ENCODE measurements around the gene MIOX. TPM values are rescaled to one million over a fixed set of nuclear protein-coding genes. Genes with fewer than 3 reads are reported as not detected.

The MIOX gene
- total and polyA plus RNA-seq, 9 of the 15 experiments (the other 6 are each of a cell fraction or from before 2014, with no cell fraction given): 0.08 TPM; not detected in 8

DNA sequence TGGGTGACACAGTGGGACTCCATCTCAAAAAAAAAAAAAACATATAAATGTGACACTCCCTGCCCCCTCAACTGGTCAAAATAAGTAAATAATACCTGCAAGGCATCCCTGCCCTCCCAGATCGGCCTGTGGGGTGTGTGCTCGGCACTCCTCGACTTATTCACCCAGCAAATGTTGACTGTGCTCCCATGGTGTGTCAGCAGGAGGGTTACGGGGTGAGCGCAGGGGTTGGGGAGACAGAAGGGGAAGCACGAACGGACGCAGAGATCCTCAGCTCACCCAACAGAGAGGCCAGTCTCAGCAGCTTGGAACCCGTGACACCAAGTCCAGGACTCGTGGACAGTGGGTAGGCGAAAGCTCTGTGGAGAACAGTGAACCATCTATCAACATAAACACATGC, 6.9 kb upstream of the MIOX start (continued):
- TF ChIP-seq, protein P1, sequence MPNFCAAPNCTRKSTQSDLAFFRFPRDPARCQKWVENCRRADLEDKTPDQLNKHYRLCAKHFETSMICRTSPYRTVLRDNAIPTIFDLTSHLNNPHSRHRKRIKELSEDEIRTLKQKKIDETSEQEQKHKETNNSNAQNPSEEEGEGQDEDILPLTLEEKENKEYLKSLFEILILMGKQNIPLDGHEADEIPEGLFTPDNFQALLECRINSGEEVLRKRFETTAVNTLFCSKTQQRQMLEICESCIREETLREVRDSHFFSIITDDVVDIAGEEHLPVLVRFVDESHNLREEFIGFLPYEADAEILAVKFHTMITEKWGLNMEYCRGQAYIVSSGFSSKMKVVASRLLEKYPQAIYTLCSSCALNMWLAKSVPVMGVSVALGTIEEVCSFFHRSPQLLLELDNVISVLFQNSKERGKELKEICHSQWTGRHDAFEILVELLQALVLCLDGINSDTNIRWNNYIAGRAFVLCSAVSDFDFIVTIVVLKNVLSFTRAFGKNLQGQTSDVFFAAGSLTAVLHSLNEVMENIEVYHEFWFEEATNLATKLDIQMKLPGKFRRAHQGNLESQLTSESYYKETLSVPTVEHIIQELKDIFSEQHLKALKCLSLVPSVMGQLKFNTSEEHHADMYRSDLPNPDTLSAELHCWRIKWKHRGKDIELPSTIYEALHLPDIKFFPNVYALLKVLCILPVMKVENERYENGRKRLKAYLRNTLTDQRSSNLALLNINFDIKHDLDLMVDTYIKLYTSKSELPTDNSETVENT (CRISPR knock-in tag; IDR thresholded peaks at IDR 0.05): no peak
- TF ChIP-seq ZNF311 (CRISPR knock-in tag; IDR thresholded peaks at IDR 0.05): no peak
- TF ChIP-seq, protein P2, sequence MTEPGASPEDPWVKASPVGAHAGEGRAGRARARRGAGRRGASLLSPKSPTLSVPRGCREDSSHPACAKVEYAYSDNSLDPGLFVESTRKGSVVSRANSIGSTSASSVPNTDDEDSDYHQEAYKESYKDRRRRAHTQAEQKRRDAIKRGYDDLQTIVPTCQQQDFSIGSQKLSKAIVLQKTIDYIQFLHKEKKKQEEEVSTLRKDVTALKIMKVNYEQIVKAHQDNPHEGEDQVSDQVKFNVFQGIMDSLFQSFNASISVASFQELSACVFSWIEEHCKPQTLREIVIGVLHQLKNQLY (CRISPR knock-in tag; conservative IDR thresholded peaks at IDR 0.05): no peak
- TF ChIP-seq, protein P3, sequence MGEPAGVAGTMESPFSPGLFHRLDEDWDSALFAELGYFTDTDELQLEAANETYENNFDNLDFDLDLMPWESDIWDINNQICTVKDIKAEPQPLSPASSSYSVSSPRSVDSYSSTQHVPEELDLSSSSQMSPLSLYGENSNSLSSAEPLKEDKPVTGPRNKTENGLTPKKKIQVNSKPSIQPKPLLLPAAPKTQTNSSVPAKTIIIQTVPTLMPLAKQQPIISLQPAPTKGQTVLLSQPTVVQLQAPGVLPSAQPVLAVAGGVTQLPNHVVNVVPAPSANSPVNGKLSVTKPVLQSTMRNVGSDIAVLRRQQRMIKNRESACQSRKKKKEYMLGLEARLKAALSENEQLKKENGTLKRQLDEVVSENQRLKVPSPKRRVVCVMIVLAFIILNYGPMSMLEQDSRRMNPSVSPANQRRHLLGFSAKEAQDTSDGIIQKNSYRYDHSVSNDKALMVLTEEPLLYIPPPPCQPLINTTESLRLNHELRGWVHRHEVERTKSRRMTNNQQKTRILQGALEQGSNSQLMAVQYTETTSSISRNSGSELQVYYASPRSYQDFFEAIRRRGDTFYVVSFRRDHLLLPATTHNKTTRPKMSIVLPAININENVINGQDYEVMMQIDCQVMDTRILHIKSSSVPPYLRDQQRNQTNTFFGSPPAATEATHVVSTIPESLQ (CRISPR knock-in tag; IDR thresholded peaks at IDR 0.05): no peak

DNA sequence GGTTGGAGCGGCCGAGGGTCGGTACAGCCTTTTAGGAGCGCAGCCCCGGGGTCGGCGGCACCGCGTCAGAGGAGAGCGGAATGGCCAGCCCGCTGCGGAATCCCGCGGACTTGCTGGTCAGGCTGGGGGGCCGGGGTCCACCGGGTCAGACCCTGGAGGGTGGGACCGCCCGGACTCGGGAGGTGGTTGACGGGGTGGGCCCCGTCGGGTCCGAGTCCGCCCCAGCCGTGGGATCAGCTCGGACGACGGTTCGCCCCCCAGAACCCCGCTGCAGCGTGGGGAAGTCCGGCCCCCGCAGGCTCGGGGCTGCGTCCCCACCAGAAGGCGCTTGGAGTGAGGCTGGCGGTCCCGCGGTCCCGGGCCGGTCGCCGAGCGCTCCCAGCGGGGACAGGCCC, 5.6 kb upstream of the MIOX start:
- no peaks in the 10 kb centered on the region for H3K36me3 ChIP-seq (ENCODE audit: control insufficient read depth, insufficient read depth, low read length)
- CTCF ChIA-PET (ENCODE audit: low intra/inter-chr PET ratio): no interaction called here
- DNase-seq (ENCODE audit: extremely low read depth in 1 of 4, low spot score in 3 of 4) (no peak), ATAC-seq (no peak), FAIRE-seq (no peak)
- 41% methylated on average over 13 of the region's 45 CpGs for WGBS (ENCODE audit: insufficient coverage, low coverage, missing lambda C conversion rate)
- peak overlapping the region; percentile 74; the same call in 1 of the 2 replicates for H3K4me2 ChIP-seq (ENCODE audit: insufficient read depth, low read length)
- no peak overlapping the region for H3K27ac ChIP-seq (ENCODE audit: extremely low read depth, low read depth, low read length)
- POLR2A ChIA-PET: interaction anchor here (0.7 kb wide), 1 partner anchor 83 kb away, joined by 3 read pairs; no protein-coding TSS in a partner anchor
- no peaks in the 10 kb centered on the region for H3K79me2 ChIP-seq (ENCODE audit: control insufficient read depth, insufficient read depth, low read length)
- no peaks in the 10 kb centered on the region for H3K9me3 ChIP-seq (replicated peaks; ENCODE audit: control insufficient read depth, insufficient read depth, low read depth, low read length)
- H3K4me3 ChIP-seq: peak overlapping the region; percentile 55
- no peaks in the 10 kb centered on the region for H3K27me3 ChIP-seq (ENCODE audit: control insufficient read depth in 2 of 2, insufficient read depth in 2 of 2, low read length in 2 of 2)
- no peaks in the 10 kb centered on the region for H4K20me1 ChIP-seq (replicated peaks; ENCODE audit: control insufficient read depth, insufficient read depth, low read length)
- peaks cover 4 to 56% of the 10 kb centered on the region in 2 experiments; a peak in 3 of 5 replicates for H3K4me1 ChIP-seq (replicated peaks in 1 of 2; ENCODE audit: control insufficient read depth in 2 of 2, insufficient read depth in 2 of 2, low read length in 2 of 2)
- peak overlapping the region; percentile 70 to 80; a peak in 3 of 4 replicates for H3K9ac ChIP-seq (ENCODE audit: insufficient read depth in 1 of 2, low read depth in 2 of 2, low read length in 2 of 2)
- H2AFZ ChIP-seq (ENCODE audit: low read depth, low read length): peak overlapping the region; percentile 55; the same call in 1 of the 2 replicates
- TF ChIP-seq KHSRP (IDR thresholded peaks at IDR 0.05): no peak
- TF ChIP-seq, protein P4, sequence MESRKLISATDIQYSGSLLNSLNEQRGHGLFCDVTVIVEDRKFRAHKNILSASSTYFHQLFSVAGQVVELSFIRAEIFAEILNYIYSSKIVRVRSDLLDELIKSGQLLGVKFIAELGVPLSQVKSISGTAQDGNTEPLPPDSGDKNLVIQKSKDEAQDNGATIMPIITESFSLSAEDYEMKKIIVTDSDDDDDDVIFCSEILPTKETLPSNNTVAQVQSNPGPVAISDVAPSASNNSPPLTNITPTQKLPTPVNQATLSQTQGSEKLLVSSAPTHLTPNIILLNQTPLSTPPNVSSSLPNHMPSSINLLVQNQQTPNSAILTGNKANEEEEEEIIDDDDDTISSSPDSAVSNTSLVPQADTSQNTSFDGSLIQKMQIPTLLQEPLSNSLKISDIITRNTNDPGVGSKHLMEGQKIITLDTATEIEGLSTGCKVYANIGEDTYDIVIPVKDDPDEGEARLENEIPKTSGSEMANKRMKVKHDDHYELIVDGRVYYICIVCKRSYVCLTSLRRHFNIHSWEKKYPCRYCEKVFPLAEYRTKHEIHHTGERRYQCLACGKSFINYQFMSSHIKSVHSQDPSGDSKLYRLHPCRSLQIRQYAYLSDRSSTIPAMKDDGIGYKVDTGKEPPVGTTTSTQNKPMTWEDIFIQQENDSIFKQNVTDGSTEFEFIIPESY (CRISPR knock-in tag; IDR thresholded peaks at IDR 0.05): peak; percentile 55; the same call in 1 of the 2 replicates
- TF ChIP-seq, protein P5, sequence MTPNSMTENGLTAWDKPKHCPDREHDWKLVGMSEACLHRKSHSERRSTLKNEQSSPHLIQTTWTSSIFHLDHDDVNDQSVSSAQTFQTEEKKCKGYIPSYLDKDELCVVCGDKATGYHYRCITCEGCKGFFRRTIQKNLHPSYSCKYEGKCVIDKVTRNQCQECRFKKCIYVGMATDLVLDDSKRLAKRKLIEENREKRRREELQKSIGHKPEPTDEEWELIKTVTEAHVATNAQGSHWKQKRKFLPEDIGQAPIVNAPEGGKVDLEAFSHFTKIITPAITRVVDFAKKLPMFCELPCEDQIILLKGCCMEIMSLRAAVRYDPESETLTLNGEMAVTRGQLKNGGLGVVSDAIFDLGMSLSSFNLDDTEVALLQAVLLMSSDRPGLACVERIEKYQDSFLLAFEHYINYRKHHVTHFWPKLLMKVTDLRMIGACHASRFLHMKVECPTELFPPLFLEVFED (CRISPR knock-in tag; conservative IDR thresholded peaks at IDR 0.05): no peak
- no peak for TF ChIP-seq STAG1 (CRISPR knock-in tag; IDR thresholded peaks at IDR 0.05; ENCODE audit: borderline replicate concordance)
- TF ChIP-seq RBM15 (IDR thresholded peaks at IDR 0.05; ENCODE audit: insufficient read depth, low read length): no peak
- TF ChIP-seq NCOA6 (IDR thresholded peaks at IDR 0.05): peak; percentile 57
- no peak for TF ChIP-seq HIVEP1 (CRISPR knock-in tag; IDR thresholded peaks at IDR 0.05)
- intact Hi-C loops (cut with micrococcal nuclease): no loop called here
- in situ Hi-C loops (cut with MboI): no loop called here
- BruUV-seq (replicated peaks): no TSS peak
- H3K9me1 ChIP-seq (ENCODE audit: control insufficient read depth, insufficient read depth, low read length): no peaks in the 10 kb centered on the region
